Ishikawa (cell line): Measurements from ENCODE around the gene SNX1.

Source experiments
- CEBPB ChIP-seq: IDR thresholded peaks from 2 replicates; pipeline ENCODE4 v1.6.1; 2012
- CREB1 ChIP-seq: IDR thresholded peaks from 2 replicates; pipeline ENCODE4 v1.6.1; 2012; ENCODE audit warnings: low read depth
- EGR1 ChIP-seq: IDR thresholded peaks from 2 replicates; pipeline ENCODE4 v1.6.1; 2012
- EP300 ChIP-seq: IDR thresholded peaks from 2 replicates; pipeline ENCODE4 v1.6.1; 2012; ENCODE audit warnings: borderline replicate concordance
- FOXM1 ChIP-seq: IDR thresholded peaks from 2 replicates; pipeline ENCODE4 v1.6.1; 2012; ENCODE audit warnings: low read depth, borderline replicate concordance
- NFIC ChIP-seq: IDR thresholded peaks from 2 replicates; pipeline ENCODE4 v1.6.1; 2012
- RAD21 ChIP-seq: IDR thresholded peaks from 2 replicates; pipeline ENCODE4 v1.6.1; 2012; ENCODE audit warnings: low read depth
- TAF1 ChIP-seq: IDR thresholded peaks from 2 replicates; pipeline ENCODE4 v1.6.1; 2012; ENCODE audit warnings: low read depth, mild to moderate bottlenecking
- TCF12 ChIP-seq: IDR thresholded peaks from 2 replicates; pipeline ENCODE4 v1.6.1; 2012; ENCODE audit warnings: low read depth
- TEAD4 ChIP-seq: IDR thresholded peaks from 2 replicates; pipeline ENCODE4 v1.6.1; 2012
- YY1 ChIP-seq: IDR thresholded peaks from 2 replicates; pipeline ENCODE4 v1.6.1; 2012; ENCODE audit warnings: low read depth
- ZBTB7A ChIP-seq: IDR thresholded peaks from 2 replicates; pipeline ENCODE4 v1.6.1; 2012; ENCODE audit warnings: low read depth
- TF ChIP-seq, protein P1 (sequence below): IDR thresholded peaks from 2 replicates; pipeline ENCODE4 v1.6.1; 2012
- TF ChIP-seq, protein P2 (sequence below): IDR thresholded peaks from 2 replicates; pipeline ENCODE4 v1.6.1; 2012
- TF ChIP-seq, protein P3 (sequence below): IDR thresholded peaks from 2 replicates; pipeline ENCODE4 v1.6.1; 2012; ENCODE audit warnings: low read depth, mild to moderate bottlenecking

SNX1 gene

DNA sequence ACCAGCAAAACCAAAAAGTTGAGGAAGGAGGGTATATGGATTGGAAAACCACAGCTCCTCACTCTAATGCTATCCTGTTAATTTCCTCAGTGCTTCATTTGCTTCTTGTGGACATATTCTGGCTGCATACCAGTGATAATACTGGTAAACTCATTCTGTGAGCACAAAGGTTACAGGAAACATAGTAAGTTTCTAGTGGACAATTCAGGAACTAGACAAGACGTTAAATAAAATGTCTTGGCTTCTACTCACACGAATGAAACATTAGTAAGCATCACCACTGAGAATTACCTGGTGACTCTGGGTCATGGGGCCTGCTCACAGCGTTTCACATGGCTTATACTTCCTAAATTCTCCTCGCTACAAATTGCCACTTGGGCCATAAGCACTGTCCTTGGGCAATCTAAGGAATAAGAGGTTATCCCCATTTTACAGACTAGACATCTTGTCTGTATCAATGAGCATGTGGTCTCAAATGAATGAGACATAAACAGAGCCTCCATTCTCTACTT is 87.1 kb downstream of the SNX1 start:
- TF ChIP-seq RAD21, result no peak
- TF ChIP-seq, protein P1, sequence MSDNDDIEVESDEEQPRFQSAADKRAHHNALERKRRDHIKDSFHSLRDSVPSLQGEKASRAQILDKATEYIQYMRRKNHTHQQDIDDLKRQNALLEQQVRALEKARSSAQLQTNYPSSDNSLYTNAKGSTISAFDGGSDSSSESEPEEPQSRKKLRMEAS, result no peak
- no peak for TF ChIP-seq NFIC
- TF ChIP-seq CEBPB, result no peak
- TF ChIP-seq TAF1, result no peak
- no peak for TF ChIP-seq TCF12
- TF ChIP-seq, protein P2, sequence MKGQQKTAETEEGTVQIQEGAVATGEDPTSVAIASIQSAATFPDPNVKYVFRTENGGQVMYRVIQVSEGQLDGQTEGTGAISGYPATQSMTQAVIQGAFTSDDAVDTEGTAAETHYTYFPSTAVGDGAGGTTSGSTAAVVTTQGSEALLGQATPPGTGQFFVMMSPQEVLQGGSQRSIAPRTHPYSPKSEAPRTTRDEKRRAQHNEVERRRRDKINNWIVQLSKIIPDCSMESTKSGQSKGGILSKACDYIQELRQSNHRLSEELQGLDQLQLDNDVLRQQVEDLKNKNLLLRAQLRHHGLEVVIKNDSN, result no peak
- TF ChIP-seq YY1, result no peak
- TF ChIP-seq TEAD4, result no peak
- no peak for TF ChIP-seq CREB1
- TF ChIP-seq EGR1, result no peak
- TF ChIP-seq FOXM1, result no peak
- TF ChIP-seq, protein P3, sequence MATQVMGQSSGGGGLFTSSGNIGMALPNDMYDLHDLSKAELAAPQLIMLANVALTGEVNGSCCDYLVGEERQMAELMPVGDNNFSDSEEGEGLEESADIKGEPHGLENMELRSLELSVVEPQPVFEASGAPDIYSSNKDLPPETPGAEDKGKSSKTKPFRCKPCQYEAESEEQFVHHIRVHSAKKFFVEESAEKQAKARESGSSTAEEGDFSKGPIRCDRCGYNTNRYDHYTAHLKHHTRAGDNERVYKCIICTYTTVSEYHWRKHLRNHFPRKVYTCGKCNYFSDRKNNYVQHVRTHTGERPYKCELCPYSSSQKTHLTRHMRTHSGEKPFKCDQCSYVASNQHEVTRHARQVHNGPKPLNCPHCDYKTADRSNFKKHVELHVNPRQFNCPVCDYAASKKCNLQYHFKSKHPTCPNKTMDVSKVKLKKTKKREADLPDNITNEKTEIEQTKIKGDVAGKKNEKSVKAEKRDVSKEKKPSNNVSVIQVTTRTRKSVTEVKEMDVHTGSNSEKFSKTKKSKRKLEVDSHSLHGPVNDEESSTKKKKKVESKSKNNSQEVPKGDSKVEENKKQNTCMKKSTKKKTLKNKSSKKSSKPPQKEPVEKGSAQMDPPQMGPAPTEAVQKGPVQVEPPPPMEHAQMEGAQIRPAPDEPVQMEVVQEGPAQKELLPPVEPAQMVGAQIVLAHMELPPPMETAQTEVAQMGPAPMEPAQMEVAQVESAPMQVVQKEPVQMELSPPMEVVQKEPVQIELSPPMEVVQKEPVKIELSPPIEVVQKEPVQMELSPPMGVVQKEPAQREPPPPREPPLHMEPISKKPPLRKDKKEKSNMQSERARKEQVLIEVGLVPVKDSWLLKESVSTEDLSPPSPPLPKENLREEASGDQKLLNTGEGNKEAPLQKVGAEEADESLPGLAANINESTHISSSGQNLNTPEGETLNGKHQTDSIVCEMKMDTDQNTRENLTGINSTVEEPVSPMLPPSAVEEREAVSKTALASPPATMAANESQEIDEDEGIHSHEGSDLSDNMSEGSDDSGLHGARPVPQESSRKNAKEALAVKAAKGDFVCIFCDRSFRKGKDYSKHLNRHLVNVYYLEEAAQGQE, result no peak
- TF ChIP-seq ZBTB7A, result no peak
- no peak for TF ChIP-seq EP300

DNA sequence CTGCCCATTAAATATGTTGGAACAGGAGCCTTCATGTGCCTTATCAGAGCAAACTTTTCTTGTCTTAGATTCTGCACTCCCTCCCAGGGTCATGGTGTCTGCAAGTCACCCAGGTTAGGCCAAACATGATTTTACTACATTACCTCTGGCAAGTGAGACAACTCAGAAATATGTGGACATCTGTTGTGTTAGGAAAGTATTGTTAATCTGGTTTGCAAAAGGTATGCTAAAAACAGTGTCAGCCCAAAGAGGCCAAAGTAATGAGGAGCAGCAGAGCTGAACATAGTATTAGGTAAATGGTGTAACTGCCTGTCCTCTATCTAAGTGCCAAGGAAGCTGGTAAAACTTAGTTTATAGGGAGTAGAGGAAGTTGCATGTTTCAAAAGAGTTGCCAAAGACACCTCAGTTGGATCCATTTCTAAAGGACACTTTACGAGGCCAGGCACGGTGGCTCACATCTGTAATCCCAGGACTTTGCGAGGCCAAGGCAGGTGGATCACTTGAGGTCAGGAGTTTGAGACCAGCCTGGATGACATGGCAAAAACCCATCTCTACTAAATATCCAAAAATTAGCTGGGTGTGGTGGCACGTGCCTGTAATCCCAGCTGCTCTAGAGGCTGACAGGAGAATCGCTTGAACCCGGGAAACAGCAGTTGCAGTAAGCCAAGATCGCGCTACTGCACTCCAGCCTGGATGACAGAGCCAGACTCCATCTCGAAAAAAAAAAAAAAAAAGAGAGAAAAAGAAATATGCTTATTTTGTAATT is 89.5 kb downstream of the SNX1 start:
- no peak for TF ChIP-seq CREB1
- TF ChIP-seq EP300, result no peak
- no peak for TF ChIP-seq CEBPB
- TF ChIP-seq EGR1, result no peak
- no peak for TF ChIP-seq RAD21
- TF ChIP-seq TCF12, result no peak
- TF ChIP-seq TAF1, result no peak
- no peak for TF ChIP-seq FOXM1
- TF ChIP-seq, protein P2, result no peak
- no peak for TF ChIP-seq TEAD4
- no peak for TF ChIP-seq YY1
- no peak for TF ChIP-seq ZBTB7A
- no peak for TF ChIP-seq NFIC
- TF ChIP-seq, protein P1, result no peak
- TF ChIP-seq, protein P3, result no peak

DNA sequence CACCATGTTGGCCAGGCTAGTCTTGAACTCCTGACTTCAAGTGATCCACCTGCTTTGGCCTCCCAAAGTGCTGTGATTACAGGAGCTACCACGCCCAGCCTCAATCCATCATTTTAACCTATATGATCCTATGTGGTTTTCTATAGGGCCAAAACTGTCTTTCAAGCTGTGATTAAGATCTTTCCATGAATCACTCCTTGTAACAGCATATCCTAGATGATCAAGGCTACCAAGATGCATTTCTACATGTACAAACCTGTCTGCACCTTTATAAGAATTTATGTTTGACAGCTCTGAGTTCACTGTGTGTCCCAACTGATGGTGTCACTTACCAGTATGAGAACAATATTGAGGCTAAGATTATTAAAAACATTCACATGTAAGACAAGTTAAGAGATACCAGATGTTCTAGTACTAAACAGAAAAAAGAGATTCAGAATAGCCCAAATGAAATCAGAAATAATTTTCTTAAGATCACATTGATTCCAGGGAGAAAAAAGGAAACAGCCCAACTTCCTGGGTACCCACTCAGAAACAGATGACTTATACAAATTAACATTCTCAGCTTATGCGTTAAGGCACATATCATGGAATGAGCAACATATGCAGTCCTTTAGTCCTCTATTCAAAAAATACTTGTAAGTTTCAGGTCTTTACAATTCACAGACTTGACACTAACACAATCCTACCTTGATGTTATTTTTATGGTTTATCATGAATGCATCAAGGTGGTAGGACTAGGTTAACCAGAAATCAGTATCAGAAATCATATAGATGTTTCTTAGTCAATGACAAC is 91.8 kb downstream of the SNX1 start:
- TF ChIP-seq NFIC, result no peak
- no peak for TF ChIP-seq YY1
- TF ChIP-seq, protein P2, result no peak
- TF ChIP-seq TCF12, result no peak
- no peak for TF ChIP-seq ZBTB7A
- TF ChIP-seq CEBPB, result no peak
- TF ChIP-seq EGR1, result no peak
- TF ChIP-seq TEAD4, result no peak
- no peak for TF ChIP-seq EP300
- TF ChIP-seq, protein P3, result no peak
- TF ChIP-seq CREB1, result no peak
- TF ChIP-seq FOXM1, result no peak
- no peak for TF ChIP-seq RAD21
- TF ChIP-seq, protein P1, result no peak
- no peak for TF ChIP-seq TAF1
